Prostate gland (tissue), 2 donors: ENCODE results near the gene FAM50B. TPM values are rescaled to one million over a fixed set of nuclear protein-coding genes. Genes with fewer than 3 reads are reported as not detected.

Source experiments
- DNase-seq: peaks from one replicate; pipeline ENCODE4 v3.0.0-alpha.2; 2019; ENCODE audit warnings: low spot score
- H3K27ac ChIP-seq, 2 donors: fragments of 200-600 bp; sonication (generic); 2 replicates each; pipeline ENCODE4 v1.5.1; 2017 to 2019
- H3K27me3 ChIP-seq: fragments of 200-600 bp; sonication (generic); replicated peaks from 2 replicates; pipeline ENCODE4 v1.5.1; 2019; ENCODE audit not compliant: insufficient read depth
- H3K36me3 ChIP-seq, 2 donors: fragments of 200-600 bp; sonication (generic); 1 replicate in 1 of 2; 2 replicates in 1 of 2; pipeline versions ENCODE4 v1.5.1 to v1.8.1; 2017 to 2019
- H3K4me1 ChIP-seq: fragments of 200-600 bp; sonication (generic); replicated peaks from 2 replicates; pipeline ENCODE4 v1.5.1; 2019
- H3K4me3 ChIP-seq, 2 donors: fragments of 200-600 bp; sonication (generic); 2 replicates each; pipeline ENCODE4 v1.5.1; 2017 to 2019
- H3K9me3 ChIP-seq: fragments of 200-600 bp; sonication (generic); 2 replicates; pipeline ENCODE4 v1.5.1; 2017
- POLR2A ChIP-seq: fragments of 450-650 bp; IDR thresholded peaks from one replicate; pipeline ENCODE4 v1.6.1; 2016; ENCODE audit warnings: antibody characterized with exemption, mild to moderate bottlenecking
- POLR2AphosphoS5 ChIP-seq: sonication (generic); formaldehyde crosslinking; IDR thresholded peaks from one replicate; pipeline ENCODE4 v1.6.1; 2017; ENCODE audit warnings: antibody characterized with exemption
- WGBS: methylation state at CpG from one replicate; pipeline ENCODE4 v1.1.5; 2018; 5-methylcytosine and 5-hydroxymethylcytosine counted together
- intact Hi-C: fragments of 100-400 bp; cut with DNase I; formaldehyde crosslinking; loops from one replicate; pipeline ENCODE4 v1.14.2; 2022
- total RNA-seq, 2 donors: library from RNA; depleted of rRNA; stranded (reverse); fragments of >200 nt; gene quantifications; one replicate each; pipeline ENCODE4 v1.1.0, GENCODE V29; 2016
- TF ChIP-seq, protein P1 (sequence below), 4 experiments: fragments of 200-600 bp in 2 of 4; fragments of 450-650 bp in 2 of 4; sonication (generic) in 2 of 4; IDR thresholded peaks; 1 replicate in 3 of 4; 2 replicates in 1 of 4; pipeline ENCODE4 v1.5.1; 2016 to 2019; ENCODE audit warnings: antibody characterized with exemption in 4 of 4, mild to moderate bottlenecking in 2 of 4, moderate library complexity in 2 of 4

FAM50B gene
- total RNA-seq, 2 donors from 2014 or later = 14.2 to 36.4 TPM

DNA sequence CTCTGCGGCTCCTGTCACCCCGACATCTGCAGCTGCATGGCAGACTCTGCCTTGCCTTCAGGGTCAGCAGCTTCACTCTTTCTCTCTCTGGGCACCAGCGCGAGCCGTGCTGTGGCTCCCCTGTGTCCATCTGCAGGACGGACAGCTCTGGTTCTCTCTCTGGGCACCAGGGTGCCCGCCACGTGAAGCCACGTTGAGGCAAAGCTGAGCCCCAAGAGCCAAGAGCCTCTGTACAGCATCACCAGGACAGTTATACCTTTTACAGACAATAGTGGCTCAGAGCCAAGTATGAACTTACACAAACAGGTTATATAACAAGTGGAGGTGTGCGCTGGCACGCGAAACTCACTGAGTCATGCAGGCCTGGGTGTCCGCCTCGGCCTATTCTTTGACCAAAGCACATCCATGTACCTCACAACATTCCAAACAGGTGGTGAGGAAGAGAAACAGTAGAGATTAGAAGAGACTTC is 50.8 kb downstream of the FAM50B start:
- no peaks in the 10 kb centered on the region for H3K27me3 ChIP-seq
- H3K9me3 ChIP-seq = no peaks in the 10 kb centered on the region
- H3K4me1 ChIP-seq = no peaks in the 10 kb centered on the region
- no peak overlapping the region for H3K27ac ChIP-seq
- no peak for TF ChIP-seq POLR2A
- TF ChIP-seq POLR2AphosphoS5 = no peak
- TF ChIP-seq, protein P1, sequence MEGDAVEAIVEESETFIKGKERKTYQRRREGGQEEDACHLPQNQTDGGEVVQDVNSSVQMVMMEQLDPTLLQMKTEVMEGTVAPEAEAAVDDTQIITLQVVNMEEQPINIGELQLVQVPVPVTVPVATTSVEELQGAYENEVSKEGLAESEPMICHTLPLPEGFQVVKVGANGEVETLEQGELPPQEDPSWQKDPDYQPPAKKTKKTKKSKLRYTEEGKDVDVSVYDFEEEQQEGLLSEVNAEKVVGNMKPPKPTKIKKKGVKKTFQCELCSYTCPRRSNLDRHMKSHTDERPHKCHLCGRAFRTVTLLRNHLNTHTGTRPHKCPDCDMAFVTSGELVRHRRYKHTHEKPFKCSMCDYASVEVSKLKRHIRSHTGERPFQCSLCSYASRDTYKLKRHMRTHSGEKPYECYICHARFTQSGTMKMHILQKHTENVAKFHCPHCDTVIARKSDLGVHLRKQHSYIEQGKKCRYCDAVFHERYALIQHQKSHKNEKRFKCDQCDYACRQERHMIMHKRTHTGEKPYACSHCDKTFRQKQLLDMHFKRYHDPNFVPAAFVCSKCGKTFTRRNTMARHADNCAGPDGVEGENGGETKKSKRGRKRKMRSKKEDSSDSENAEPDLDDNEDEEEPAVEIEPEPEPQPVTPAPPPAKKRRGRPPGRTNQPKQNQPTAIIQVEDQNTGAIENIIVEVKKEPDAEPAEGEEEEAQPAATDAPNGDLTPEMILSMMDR (IDR thresholded peaks at IDR 0.05) = no peak
- intact Hi-C loops = no loop called here
- WGBS = 71% methylated on average over 14 of the region's 14 CpGs
- H3K36me3 ChIP-seq = no peaks in the 10 kb centered on the region
- DNase-seq = no peak
- no peak overlapping the region for H3K4me3 ChIP-seq

Other genes starting within 250 kb of the FAM50B start
- gene PXDC1, start 97.7 kb upstream of the FAM50B start, total RNA-seq = 10 to 100 TPM; 40.5 to 59.5 TPM
- 1 to 10 TPM in 1 of 2 donors, not detected in 1; 1.7 TPM for gene FAM217A, start 229.8 kb downstream of the FAM50B start, total RNA-seq